Endothelial cell of umbilical vein (primary cell): Measurements from ENCODE around the gene IRF3. TPM values are rescaled to one million over a fixed set of nuclear protein-coding genes. Genes with fewer than 3 reads are reported as not detected.

ENCODE experiments used
- BruUV-seq: library from RNA; stranded (reverse); fragments of 400-500 nt; replicated peaks from 2 replicates; lab custom pipeline; 2021; lab: Mats Ljungman, UMichigan
- CTCF ChIA-PET: fragments of 300-600, 350-600 bp; sonication (Branson Sonifier 250); formaldehyde crosslinking; loops from one replicate; lab custom pipeline; 2021; ENCODE audit warnings: antibody characterized with exemption, inconsistent platforms; lab: Charles Lee
- POLR2A ChIA-PET: fragments of 300-600, 350-600 bp; sonication (Branson Sonifier 250); formaldehyde crosslinking; loops from one replicate; lab custom pipeline; 2021; ENCODE audit warnings: antibody characterized with exemption, inconsistent platforms; lab: Charles Lee
- DNase-seq: peaks from one replicate; pipeline ENCODE4 v3.0.0-alpha.2; 2011; ENCODE audit warnings: low read depth, low spot score
- FAIRE-seq: peaks from 2 replicates; lab custom pipeline; 2011; peaks lifted over from hg19 to GRCh38; lab: Jason Lieb, UNC
- H2AFZ ChIP-seq: 2 replicates; pipeline ENCODE4 v1.6.0; 2012; ENCODE audit warnings: low read depth, low read length, control low read depth, inconsistent platforms
- H3K27ac ChIP-seq: 2 replicates; pipeline ENCODE4 v1.5.1; 2011; ENCODE audit warnings: low read depth, mild to moderate bottlenecking, control low read depth, low read length, moderate library complexity; ENCODE audit not compliant: insufficient read depth
- H3K27me3 ChIP-seq, 2 experiments: 2 replicates each; pipeline versions ENCODE4 v1.6.0 to v1.6.1; 2011; ENCODE audit warnings: low read length in 2 of 2, mixed read lengths in 1 of 2; ENCODE audit not compliant: control insufficient read depth in 2 of 2, insufficient read depth in 2 of 2
- H3K36me3 ChIP-seq, 2 experiments: 2 replicates in 1 of 2; 3 replicates in 1 of 2; pipeline ENCODE4 v1.5.1; 2011; ENCODE audit warnings: low read length in 2 of 2, mild to moderate bottlenecking in 1 of 2, moderate library complexity in 1 of 2; ENCODE audit not compliant: control insufficient read depth in 2 of 2, insufficient read depth in 2 of 2; ENCODE audit errors: extremely low read depth in 1 of 2
- H3K4me1 ChIP-seq: 3 replicates; pipeline ENCODE4 v1.5.1; 2011; ENCODE audit warnings: mild to moderate bottlenecking, low read length; ENCODE audit not compliant: control insufficient read depth, insufficient read depth; ENCODE audit errors: extremely low read depth
- H3K4me2 ChIP-seq: 2 replicates; pipeline ENCODE4 v1.6.1; 2011; ENCODE audit warnings: low read length, control low read depth, mixed read lengths; ENCODE audit not compliant: insufficient read depth
- H3K4me3 ChIP-seq, 3 experiments: fragments of 200-600 bp in 1 of 3; sonication (generic), shearing (Covaris generic) in 1 of 3; replicated peaks in 1 of 3; 2 replicates each; pipeline ENCODE4 v1.5.1; 2011 to 2016; ENCODE audit warnings: control low read depth in 3 of 3, low read length in 3 of 3, mild to moderate bottlenecking in 2 of 3, inconsistent platforms in 1 of 3, low read depth in 1 of 3, moderate library complexity in 1 of 3; ENCODE audit not compliant: insufficient read depth in 1 of 3
- H3K79me2 ChIP-seq: 2 replicates; pipeline ENCODE4 v1.6.0; 2012; ENCODE audit warnings: low read length, inconsistent platforms; ENCODE audit not compliant: control insufficient read depth, insufficient read depth
- H3K9ac ChIP-seq: replicated peaks from 2 replicates; pipeline ENCODE3; 2011; ENCODE audit warnings: low read length, control low read depth; ENCODE audit not compliant: insufficient read depth; ENCODE audit errors: extremely low read depth
- H3K9me1 ChIP-seq: replicated peaks from 3 replicates; pipeline ENCODE4 v1.6.0; 2011; ENCODE audit warnings: mild to moderate bottlenecking, low read length; ENCODE audit not compliant: control insufficient read depth, insufficient read depth; ENCODE audit errors: extremely low read depth
- H3K9me3 ChIP-seq: replicated peaks from 2 replicates; pipeline ENCODE4 v1.5.1; 2012; ENCODE audit warnings: low read length, inconsistent platforms; ENCODE audit not compliant: control insufficient read depth, insufficient read depth
- H4K20me1 ChIP-seq: replicated peaks from 2 replicates; pipeline ENCODE3; 2011; ENCODE audit warnings: mild to moderate bottlenecking, low read length; ENCODE audit not compliant: control insufficient read depth, insufficient read depth; ENCODE audit errors: extremely low read depth
- CTCF ChIP-seq, 2 donors: IDR thresholded peaks; 1 replicate in 1 of 2; 2 replicates in 1 of 2; pipeline ENCODE4 v1.5.1; 2011; ENCODE audit warnings: low read length in 2 of 2, mild to moderate bottlenecking in 2 of 2, moderate library complexity in 2 of 2, control low read depth in 1 of 2, inconsistent platforms in 1 of 2, low read depth in 1 of 2; ENCODE audit not compliant: insufficient read depth in 1 of 2; ENCODE audit errors: extremely low read depth in 1 of 2
- EZH2 ChIP-seq: IDR thresholded peaks from 2 replicates; pipeline ENCODE4 v1.6.1; 2012; ENCODE audit warnings: borderline replicate concordance, low read depth, mild to moderate bottlenecking, moderate library complexity, low read length, inconsistent platforms; ENCODE audit not compliant: severe bottlenecking
- FOS ChIP-seq: IDR thresholded peaks from 2 replicates; pipeline ENCODE4 v1.6.1; 2011; ENCODE audit warnings: mild to moderate bottlenecking, low read length, moderate library complexity, borderline replicate concordance; ENCODE audit not compliant: insufficient read depth
- GATA2 ChIP-seq: IDR thresholded peaks from 2 replicates; pipeline ENCODE4 v1.7.0; 2011; ENCODE audit warnings: low read depth, mild to moderate bottlenecking, moderate library complexity, mixed read lengths, low read length; ENCODE audit not compliant: insufficient read length, insufficient read depth
- JUN ChIP-seq: IDR thresholded peaks from 2 replicates; pipeline ENCODE4 v1.6.1; 2011; ENCODE audit warnings: borderline replicate concordance, low read depth; ENCODE audit not compliant: insufficient read length, insufficient read depth
- MAX ChIP-seq: IDR thresholded peaks from 2 replicates; pipeline ENCODE4 v1.6.1; 2011; ENCODE audit not compliant: insufficient read depth, insufficient read length
- MYC ChIP-seq: IDR thresholded peaks from one replicate; pipeline ENCODE4 v1.6.1; 2011; ENCODE audit warnings: mild to moderate bottlenecking, low read depth, low read length
- POLR2A ChIP-seq: IDR thresholded peaks from 2 replicates; pipeline ENCODE4 v1.6.1; 2012; ENCODE audit warnings: low read depth, mild to moderate bottlenecking, control low read depth, low read length
- POLR2AphosphoS5 ChIP-seq: IDR thresholded peaks from 2 replicates; pipeline ENCODE4 v1.6.1; 2012; ENCODE audit warnings: low read depth, mild to moderate bottlenecking, control low read depth, low read length, moderate library complexity; ENCODE audit not compliant: insufficient read depth
- dilution Hi-C: fragments of 300-500 bp; cut with MboI; formaldehyde crosslinking; loops from one replicate; pipeline ENCODE4 v1.15.0; 2019; ENCODE audit warnings: low sequenced_read_pairs; ENCODE audit not compliant: extremely low pct_ligation_motif_present
- intact Hi-C: fragments of 100-400 bp; cut with micrococcal nuclease; formaldehyde crosslinking; loops from one replicate; pipeline ENCODE4 v1.10.0; 2022
- polyA plus RNA-seq, 4 experiments: library from polyadenylated mRNA; depleted of rRNA in 3 of 4; stranded (reverse) in 3 of 4; unstranded in 1 of 4; fragments of >200 nt; gene quantifications; 2 replicates each; pipeline versions ENCODE4 v1.2.1 to v1.2.3, GENCODE V29; 2011 to 2012; ENCODE audit warnings: missing spikeins in 1 of 4
- total RNA-seq: library from RNA; stranded (reverse); gene quantifications from 2 replicates; pipeline ENCODE4 v1.2.3, GENCODE V29; 2021

The IRF3 gene
- total and polyA plus RNA-seq, 2 donors (not counting 3 experiments of a cell fraction or from before 2014, with no cell fraction given): 64.8 to 73.5 TPM

GRCh38 chr19:49654581-49654980, 11.1 kb downstream of the IRF3 start:
- no peak overlapping the region for H2AFZ ChIP-seq
- H4K20me1 ChIP-seq: no peaks in the 10 kb centered on the region
- no peak overlapping the region for H3K9ac ChIP-seq
- DNase-seq: no peak
- H3K9me1 ChIP-seq: no peaks in the 10 kb centered on the region
- no peaks in the 10 kb centered on the region for H3K79me2 ChIP-seq
- no peak for TF ChIP-seq EZH2
- no peak for TF ChIP-seq GATA2
- TF ChIP-seq FOS: no peak
- no peak for TF ChIP-seq MYC
- TF ChIP-seq POLR2A: no peak
- no peak for TF ChIP-seq JUN
- TF ChIP-seq POLR2AphosphoS5: no peak
- TF ChIP-seq MAX: no peak
- TF ChIP-seq CTCF (IDR thresholded peaks at IDR 0.05; ENCODE audit: extremely low read depth in 1 of 2, insufficient read depth in 1 of 2, low read depth in 1 of 2, low read length in 2 of 2): no peak
- ChIA-PET CTCF (interaction anchor here (1.8 kb wide), 1 partner anchor 22 kb away, joined by 5 read pairs; the partner anchor contains the start of gene PRMT1), POLR2A (interaction anchor here (1.0 kb wide), 1 partner anchor 13 kb away, joined by 4 read pairs; the partner anchor contains the start of gene SCAF1)
- H3K4me2 ChIP-seq: no peak overlapping the region
- BruUV-seq: no TSS peak
- no peak overlapping the region for H3K4me3 ChIP-seq
- no peaks in the 10 kb centered on the region for H3K4me1 ChIP-seq
- H3K36me3 ChIP-seq: peaks cover 22 to 65% of the 10 kb centered on the region in 2 experiments
- no peaks in the 10 kb centered on the region for H3K9me3 ChIP-seq
- no peaks in the 10 kb centered on the region for H3K27me3 ChIP-seq
- intact Hi-C loops (no loop called here), dilution Hi-C loops (no loop called here)
- no peak overlapping the region for H3K27ac ChIP-seq
- no peak for FAIRE-seq
